Measurements from ENCODE around the gene CPEB4.

GRCh38 chr5:173853370-173854131 lies 34.6 kb upstream of the CPEB4 start:
- TF ChIP-seq, protein P1, sequence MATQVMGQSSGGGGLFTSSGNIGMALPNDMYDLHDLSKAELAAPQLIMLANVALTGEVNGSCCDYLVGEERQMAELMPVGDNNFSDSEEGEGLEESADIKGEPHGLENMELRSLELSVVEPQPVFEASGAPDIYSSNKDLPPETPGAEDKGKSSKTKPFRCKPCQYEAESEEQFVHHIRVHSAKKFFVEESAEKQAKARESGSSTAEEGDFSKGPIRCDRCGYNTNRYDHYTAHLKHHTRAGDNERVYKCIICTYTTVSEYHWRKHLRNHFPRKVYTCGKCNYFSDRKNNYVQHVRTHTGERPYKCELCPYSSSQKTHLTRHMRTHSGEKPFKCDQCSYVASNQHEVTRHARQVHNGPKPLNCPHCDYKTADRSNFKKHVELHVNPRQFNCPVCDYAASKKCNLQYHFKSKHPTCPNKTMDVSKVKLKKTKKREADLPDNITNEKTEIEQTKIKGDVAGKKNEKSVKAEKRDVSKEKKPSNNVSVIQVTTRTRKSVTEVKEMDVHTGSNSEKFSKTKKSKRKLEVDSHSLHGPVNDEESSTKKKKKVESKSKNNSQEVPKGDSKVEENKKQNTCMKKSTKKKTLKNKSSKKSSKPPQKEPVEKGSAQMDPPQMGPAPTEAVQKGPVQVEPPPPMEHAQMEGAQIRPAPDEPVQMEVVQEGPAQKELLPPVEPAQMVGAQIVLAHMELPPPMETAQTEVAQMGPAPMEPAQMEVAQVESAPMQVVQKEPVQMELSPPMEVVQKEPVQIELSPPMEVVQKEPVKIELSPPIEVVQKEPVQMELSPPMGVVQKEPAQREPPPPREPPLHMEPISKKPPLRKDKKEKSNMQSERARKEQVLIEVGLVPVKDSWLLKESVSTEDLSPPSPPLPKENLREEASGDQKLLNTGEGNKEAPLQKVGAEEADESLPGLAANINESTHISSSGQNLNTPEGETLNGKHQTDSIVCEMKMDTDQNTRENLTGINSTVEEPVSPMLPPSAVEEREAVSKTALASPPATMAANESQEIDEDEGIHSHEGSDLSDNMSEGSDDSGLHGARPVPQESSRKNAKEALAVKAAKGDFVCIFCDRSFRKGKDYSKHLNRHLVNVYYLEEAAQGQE (IDR thresholded peaks at IDR 0.05; ENCODE audit: borderline replicate concordance), result 0 out of 2 replicates have a peak, but pooled peaks have one; percentile 7
- TF ChIP-seq, protein P1 (CRISPR knock-in tag; IDR thresholded peaks at IDR 0.05; ENCODE audit: low read depth), result no peak
- TF ChIP-seq MXI1 (IDR thresholded peaks at IDR 0.05; ENCODE audit: low read depth, low read length), result no peak
- TF ChIP-seq C11orf30 (IDR thresholded peaks at IDR 0.05; ENCODE audit: low read depth), result peak; percentile 58
- TF ChIP-seq ELF1 (tag; IDR thresholded peaks at IDR 0.05), result no peak
- TF ChIP-seq, protein P2, sequence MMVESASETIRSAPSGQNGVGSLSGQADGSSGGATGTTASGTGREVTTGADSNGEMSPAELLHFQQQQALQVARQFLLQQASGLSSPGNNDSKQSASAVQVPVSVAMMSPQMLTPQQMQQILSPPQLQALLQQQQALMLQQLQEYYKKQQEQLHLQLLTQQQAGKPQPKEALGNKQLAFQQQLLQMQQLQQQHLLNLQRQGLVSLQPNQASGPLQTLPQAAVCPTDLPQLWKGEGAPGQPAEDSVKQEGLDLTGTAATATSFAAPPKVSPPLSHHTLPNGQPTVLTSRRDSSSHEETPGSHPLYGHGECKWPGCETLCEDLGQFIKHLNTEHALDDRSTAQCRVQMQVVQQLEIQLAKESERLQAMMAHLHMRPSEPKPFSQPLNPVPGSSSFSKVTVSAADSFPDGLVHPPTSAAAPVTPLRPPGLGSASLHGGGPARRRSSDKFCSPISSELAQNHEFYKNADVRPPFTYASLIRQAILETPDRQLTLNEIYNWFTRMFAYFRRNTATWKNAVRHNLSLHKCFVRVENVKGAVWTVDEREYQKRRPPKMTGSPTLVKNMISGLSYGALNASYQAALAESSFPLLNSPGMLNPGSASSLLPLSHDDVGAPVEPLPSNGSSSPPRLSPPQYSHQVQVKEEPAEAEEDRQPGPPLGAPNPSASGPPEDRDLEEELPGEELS (CRISPR knock-in tag; IDR thresholded peaks at IDR 0.05; ENCODE audit: borderline replicate concordance), result no peak
- TF ChIP-seq RAD21 (CRISPR knock-in tag; conservative IDR thresholded peaks at IDR 0.05 in 1 of 2, IDR thresholded peaks at IDR 0.05 in 1 of 2), result peak in 1 of 2 experiments; percentile 30; a peak in 2 of 4 replicates
- no peak for TF ChIP-seq ZBTB8A (IDR thresholded peaks at IDR 0.05; ENCODE audit: partially characterized antibody)
- TF ChIP-seq HMG20B (CRISPR knock-in tag; IDR thresholded peaks at IDR 0.05), result no peak
- no peak for TF ChIP-seq KLF1 (tag; IDR thresholded peaks at IDR 0.05)
- TF ChIP-seq ZSCAN29 (IDR thresholded peaks at IDR 0.05), result no peak
- TF ChIP-seq POLR2A (conservative IDR thresholded peaks at IDR 0.05), result peak; percentile 48; the same call in 1 of the 2 replicates
- TF ChIP-seq EHMT2 (IDR thresholded peaks at IDR 0.05), result peak; percentile 89
- TF ChIP-seq, protein P3, sequence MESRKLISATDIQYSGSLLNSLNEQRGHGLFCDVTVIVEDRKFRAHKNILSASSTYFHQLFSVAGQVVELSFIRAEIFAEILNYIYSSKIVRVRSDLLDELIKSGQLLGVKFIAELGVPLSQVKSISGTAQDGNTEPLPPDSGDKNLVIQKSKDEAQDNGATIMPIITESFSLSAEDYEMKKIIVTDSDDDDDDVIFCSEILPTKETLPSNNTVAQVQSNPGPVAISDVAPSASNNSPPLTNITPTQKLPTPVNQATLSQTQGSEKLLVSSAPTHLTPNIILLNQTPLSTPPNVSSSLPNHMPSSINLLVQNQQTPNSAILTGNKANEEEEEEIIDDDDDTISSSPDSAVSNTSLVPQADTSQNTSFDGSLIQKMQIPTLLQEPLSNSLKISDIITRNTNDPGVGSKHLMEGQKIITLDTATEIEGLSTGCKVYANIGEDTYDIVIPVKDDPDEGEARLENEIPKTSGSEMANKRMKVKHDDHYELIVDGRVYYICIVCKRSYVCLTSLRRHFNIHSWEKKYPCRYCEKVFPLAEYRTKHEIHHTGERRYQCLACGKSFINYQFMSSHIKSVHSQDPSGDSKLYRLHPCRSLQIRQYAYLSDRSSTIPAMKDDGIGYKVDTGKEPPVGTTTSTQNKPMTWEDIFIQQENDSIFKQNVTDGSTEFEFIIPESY (CRISPR knock-in tag; IDR thresholded peaks at IDR 0.05), result no peak
